ENCODE results near the gene STARD8.

- TF ChIP-seq GATA2 (IDR thresholded peaks at IDR 0.05; ENCODE audit: low read depth, low read length) (no peak), GATA3 (IDR thresholded peaks at IDR 0.05; ENCODE audit: low read depth, low read length) (no peak)
These were observed 19.5 kb upstream of the STARD8 start for GRCh38 chrX:68627986-68628385.
